Skin epidermis (tissue), 12 donors: ENCODE results near the gene TRPC4AP.

Experiments used
- H3K27ac ChIP-seq, 21 experiments: fragments of 200-600 bp; sonication (generic) in 11 of 21; one replicate each; pipeline ENCODE4 v1.5.0; 2020; ENCODE audit warnings: mild to moderate bottlenecking in 3 of 21, inconsistent platforms in 2 of 21, moderate library complexity in 2 of 21
- H3K4me3 ChIP-seq, 7 experiments: fragments of 200-600 bp; sonication (generic) in 2 of 7; one replicate each; pipeline ENCODE4 v1.5.0; 2020; ENCODE audit warnings: inconsistent platforms in 2 of 7, mild to moderate bottlenecking in 2 of 7, moderate library complexity in 1 of 7

Gene TRPC4AP

GRCh38 chr20:34995192-34995591 is 97.4 kb downstream of the TRPC4AP start:
- no peak overlapping the region for H3K4me3 ChIP-seq
- H3K27ac ChIP-seq = no peak overlapping the region

- no peak overlapping the region for H3K27ac ChIP-seq
- H3K4me3 ChIP-seq = no peak overlapping the region
These were observed 98.0 kb downstream of the TRPC4AP start for GRCh38 chr20:34994509-34995131.

- Histone ChIP-seq H3K4me3 (no peak overlapping the region), H3K27ac (no peak overlapping the region)
These were observed 98.6 kb downstream of the TRPC4AP start for GRCh38 chr20:34993941-34994508.

- no peak overlapping the region for H3K27ac ChIP-seq
These were observed 99.7 kb downstream of the TRPC4AP start for GRCh38 chr20:34992751-34993417.

GRCh38 chr20:34990661-34991214 is 101.9 kb downstream of the TRPC4AP start:
- H3K27ac ChIP-seq = no peak overlapping the region

More at GRCh38 chr20:34992751-34993417, 99.7 kb downstream of the TRPC4AP start:
- H3K4me3 ChIP-seq = no peak overlapping the region

GRCh38 chr20:34990231-34990630 is 102.4 kb downstream of the TRPC4AP start:
- Histone ChIP-seq H3K4me3 (no peak overlapping the region), H3K27ac (no peak overlapping the region)

More at GRCh38 chr20:34990661-34991214, 101.9 kb downstream of the TRPC4AP start:
- no peak overlapping the region for H3K4me3 ChIP-seq

- Histone ChIP-seq H3K4me3 (no peak overlapping the region), H3K27ac (no peak overlapping the region)
These were observed 102.9 kb downstream of the TRPC4AP start for GRCh38 chr20:34989670-34990069.

GRCh38 chr20:34989118-34989517 is 103.5 kb downstream of the TRPC4AP start:
- Histone ChIP-seq H3K4me3 (no peak overlapping the region), H3K27ac (no peak overlapping the region)

GRCh38 chr20:34988191-34988540 is 104.4 kb downstream of the TRPC4AP start:
- no peak overlapping the region for H3K27ac ChIP-seq
- no peak overlapping the region for H3K4me3 ChIP-seq

- Histone ChIP-seq H3K27ac (no peak overlapping the region), H3K4me3 (no peak overlapping the region)
These were observed 105.1 kb downstream of the TRPC4AP start for GRCh38 chr20:34987288-34988190.

GRCh38 chr20:34986311-34987287 is 106.0 kb downstream of the TRPC4AP start:
- no peak overlapping the region for H3K4me3 ChIP-seq
- no peak overlapping the region for H3K27ac ChIP-seq

GRCh38 chr20:34985461-34986310 is 106.9 kb downstream of the TRPC4AP start:
- Histone ChIP-seq H3K4me3 (no peak overlapping the region), H3K27ac (no peak overlapping the region)

- H3K27ac ChIP-seq = no peak overlapping the region
- no peak overlapping the region for H3K4me3 ChIP-seq
These were observed 107.8 kb downstream of the TRPC4AP start for GRCh38 chr20:34984756-34985261.

GRCh38 chr20:34983995-34984735 is 108.4 kb downstream of the TRPC4AP start:
- Histone ChIP-seq H3K27ac (no peak overlapping the region), H3K4me3 (no peak overlapping the region)

- Histone ChIP-seq H3K27ac (no peak overlapping the region), H3K4me3 (no peak overlapping the region)
These were observed 109.4 kb downstream of the TRPC4AP start for GRCh38 chr20:34983089-34983820.

- H3K4me3 ChIP-seq = no peak overlapping the region
- H3K27ac ChIP-seq = no peak overlapping the region
These were observed 110.1 kb downstream of the TRPC4AP start for GRCh38 chr20:34982270-34983088.
